Measurements from ENCODE around the gene GREM1. TPM values are rescaled to one million over a fixed set of nuclear protein-coding genes. Genes with fewer than 3 reads are reported as not detected.

Gene GREM1
- not detected for polyA plus RNA-seq (2012; ENCODE audit: low read depth, missing spikeins)

DNA sequence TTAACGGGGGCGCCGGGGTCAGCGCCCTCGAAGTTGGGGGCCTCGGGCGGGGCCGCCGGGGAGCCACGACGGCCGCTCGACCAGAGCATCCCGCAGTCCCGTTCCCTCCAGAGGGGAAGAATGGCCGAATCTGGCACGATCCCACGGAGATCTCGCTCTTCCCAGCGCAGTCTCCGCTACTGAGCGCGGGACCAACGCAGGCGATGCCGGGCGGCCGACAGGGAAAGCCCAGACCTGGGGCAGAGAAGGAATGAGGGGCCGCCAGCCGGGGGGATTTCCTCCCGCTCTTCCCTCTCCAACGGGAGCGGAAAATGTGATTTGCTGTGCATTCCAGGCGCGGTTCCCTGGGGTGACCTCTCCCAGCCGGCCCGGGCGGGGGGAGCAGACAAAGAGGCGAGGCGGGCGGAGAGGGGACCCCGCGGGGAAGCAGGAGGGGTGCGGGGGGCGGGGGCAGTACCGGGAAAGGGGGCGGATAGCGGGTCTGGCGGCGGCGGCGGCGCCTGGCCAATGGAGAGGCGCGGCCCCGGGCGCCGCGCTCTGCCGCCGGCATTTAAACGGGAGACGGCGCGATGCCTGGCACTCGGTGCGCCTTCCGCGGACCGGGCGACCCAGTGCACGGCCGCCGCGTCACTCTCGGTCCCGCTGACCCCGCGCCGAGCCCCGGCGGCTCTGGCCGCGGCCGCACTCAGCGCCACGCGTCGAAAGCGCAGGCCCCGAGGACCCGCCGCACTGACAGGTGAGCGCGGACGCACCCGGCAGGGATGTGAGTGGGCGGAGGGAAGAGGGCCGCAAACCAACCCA lies at the start of gene GREM1:
Gene GREM1, plus strand, starts transcription at position 579 of the 801 bp plus-strand sequence. CDS start 12,687 bp downstream, outside the sequence.
- no peak for FAIRE-seq
- no peak for DNase-seq (ENCODE audit: insufficient read length, low spot score)
- no peak for TF ChIP-seq POLR2AphosphoS5 (IDR thresholded peaks at IDR 0.05; ENCODE audit: low read depth, low read length)
- no peak for TF ChIP-seq PAX5 (IDR thresholded peaks at IDR 0.05; ENCODE audit: insufficient read depth, low read length, severe bottlenecking)
- no peak for TF ChIP-seq TAF1 (IDR thresholded peaks at IDR 0.05; ENCODE audit: low read depth, low read length)
- TF ChIP-seq POU2F2 (IDR thresholded peaks at IDR 0.05; ENCODE audit: low read depth, low read length): no peak
- no peak for TF ChIP-seq POLR2A (IDR thresholded peaks at IDR 0.05; ENCODE audit: low read depth, low read length)
- no peak for TF ChIP-seq SPI1 (IDR thresholded peaks at IDR 0.05; ENCODE audit: low read depth, low read length)

DNA sequence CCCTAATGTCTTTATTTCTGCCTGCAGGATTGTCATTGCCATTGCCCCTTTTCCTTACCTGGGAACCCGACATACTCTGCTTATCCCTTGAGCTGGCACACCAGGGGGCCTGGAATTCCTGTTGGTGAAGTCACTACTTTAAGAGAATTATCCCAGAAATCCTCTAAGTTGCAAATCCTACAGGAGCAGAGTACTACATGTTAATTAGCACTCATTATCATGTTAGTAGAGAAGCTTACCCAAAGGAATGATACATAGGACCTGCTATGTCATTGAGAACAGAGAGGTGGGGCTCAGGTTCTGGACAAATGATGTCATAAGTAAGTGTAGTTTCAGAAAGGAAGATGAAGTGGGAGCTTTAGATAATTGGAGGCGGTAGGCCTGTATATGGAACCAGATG lies 48.9 kb upstream of the GREM1 start:
- DNase-seq (ENCODE audit: insufficient read length, low spot score): no peak
- TF ChIP-seq POLR2A (IDR thresholded peaks at IDR 0.05; ENCODE audit: low read depth, low read length) (no peak), SPI1 (IDR thresholded peaks at IDR 0.05; ENCODE audit: low read depth, low read length) (no peak), POU2F2 (IDR thresholded peaks at IDR 0.05; ENCODE audit: low read depth, low read length) (no peak), PAX5 (IDR thresholded peaks at IDR 0.05; ENCODE audit: insufficient read depth, low read length, severe bottlenecking) (no peak), TAF1 (IDR thresholded peaks at IDR 0.05; ENCODE audit: low read depth, low read length) (no peak), POLR2AphosphoS5 (IDR thresholded peaks at IDR 0.05; ENCODE audit: low read depth, low read length) (no peak)
- FAIRE-seq: no peak

DNA sequence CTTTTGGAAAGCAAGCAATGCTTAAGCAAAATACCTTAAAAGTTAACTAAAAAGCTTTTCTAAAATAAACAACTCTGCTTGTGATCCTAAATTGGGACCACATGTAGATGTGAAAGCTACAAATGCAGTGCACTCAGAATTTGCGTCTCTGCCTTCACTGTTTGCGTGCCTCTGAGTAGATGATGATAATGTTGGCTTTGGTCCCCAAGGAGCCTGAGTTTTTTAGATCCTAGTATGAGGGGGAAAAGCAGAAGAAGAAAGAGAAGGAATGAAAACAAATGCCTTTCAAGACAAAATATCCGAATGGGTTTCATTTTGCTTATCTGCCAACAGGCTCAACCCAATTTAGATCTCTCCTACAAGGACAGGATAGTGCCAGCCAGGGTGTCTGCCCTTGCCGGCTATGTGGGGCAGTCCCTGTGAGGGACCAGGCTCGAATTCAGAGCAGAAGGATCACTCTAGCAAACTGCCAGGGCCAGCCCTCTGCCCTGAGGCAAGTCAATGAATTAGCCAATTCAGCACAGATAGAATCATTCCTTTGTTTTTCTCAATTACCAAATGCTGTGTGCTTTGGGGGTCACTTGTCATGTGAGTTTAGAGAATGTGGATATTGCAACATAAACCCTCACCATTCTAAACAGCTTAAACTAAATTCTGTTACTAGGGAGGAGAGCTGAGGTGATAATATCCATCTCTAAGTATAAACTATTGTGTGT lies 47.8 kb upstream of the GREM1 start:
- no peak for DNase-seq (ENCODE audit: insufficient read length, low spot score)
- no peak for FAIRE-seq
- no peak for TF ChIP-seq PAX5 (IDR thresholded peaks at IDR 0.05; ENCODE audit: insufficient read depth, low read length, severe bottlenecking)
- TF ChIP-seq POLR2A (IDR thresholded peaks at IDR 0.05; ENCODE audit: low read depth, low read length): no peak

DNA sequence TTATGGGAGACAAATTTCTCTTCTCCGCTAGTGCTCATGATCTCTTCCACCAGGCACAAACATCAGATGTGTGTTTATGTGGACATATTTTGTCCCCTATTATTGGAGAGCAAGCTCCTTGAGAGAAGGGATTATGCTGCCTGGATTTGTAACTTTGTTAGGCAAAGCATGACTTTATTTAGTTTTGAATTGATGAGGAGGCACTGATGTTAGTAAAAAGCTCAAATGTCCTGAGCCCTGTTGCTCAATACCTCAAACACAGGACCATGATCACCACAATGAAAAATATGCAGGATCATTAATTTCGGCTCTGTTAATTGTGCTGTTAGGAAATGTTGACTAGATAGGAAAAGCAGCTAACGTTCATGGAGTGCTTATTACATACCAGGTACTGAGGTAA lies 47.2 kb upstream of the GREM1 start:
- FAIRE-seq: no peak
- no peak for DNase-seq (ENCODE audit: insufficient read length, low spot score)
- TF ChIP-seq PAX5 (IDR thresholded peaks at IDR 0.05; ENCODE audit: insufficient read depth, low read length, severe bottlenecking): no peak
- no peak for TF ChIP-seq POLR2A (IDR thresholded peaks at IDR 0.05; ENCODE audit: low read depth, low read length)
- no peak for TF ChIP-seq TAF1 (IDR thresholded peaks at IDR 0.05; ENCODE audit: low read depth, low read length)
- TF ChIP-seq POU2F2 (IDR thresholded peaks at IDR 0.05; ENCODE audit: low read depth, low read length): no peak
- no peak for TF ChIP-seq POLR2AphosphoS5 (IDR thresholded peaks at IDR 0.05; ENCODE audit: low read depth, low read length)
- no peak for TF ChIP-seq SPI1 (IDR thresholded peaks at IDR 0.05; ENCODE audit: low read depth, low read length)

DNA sequence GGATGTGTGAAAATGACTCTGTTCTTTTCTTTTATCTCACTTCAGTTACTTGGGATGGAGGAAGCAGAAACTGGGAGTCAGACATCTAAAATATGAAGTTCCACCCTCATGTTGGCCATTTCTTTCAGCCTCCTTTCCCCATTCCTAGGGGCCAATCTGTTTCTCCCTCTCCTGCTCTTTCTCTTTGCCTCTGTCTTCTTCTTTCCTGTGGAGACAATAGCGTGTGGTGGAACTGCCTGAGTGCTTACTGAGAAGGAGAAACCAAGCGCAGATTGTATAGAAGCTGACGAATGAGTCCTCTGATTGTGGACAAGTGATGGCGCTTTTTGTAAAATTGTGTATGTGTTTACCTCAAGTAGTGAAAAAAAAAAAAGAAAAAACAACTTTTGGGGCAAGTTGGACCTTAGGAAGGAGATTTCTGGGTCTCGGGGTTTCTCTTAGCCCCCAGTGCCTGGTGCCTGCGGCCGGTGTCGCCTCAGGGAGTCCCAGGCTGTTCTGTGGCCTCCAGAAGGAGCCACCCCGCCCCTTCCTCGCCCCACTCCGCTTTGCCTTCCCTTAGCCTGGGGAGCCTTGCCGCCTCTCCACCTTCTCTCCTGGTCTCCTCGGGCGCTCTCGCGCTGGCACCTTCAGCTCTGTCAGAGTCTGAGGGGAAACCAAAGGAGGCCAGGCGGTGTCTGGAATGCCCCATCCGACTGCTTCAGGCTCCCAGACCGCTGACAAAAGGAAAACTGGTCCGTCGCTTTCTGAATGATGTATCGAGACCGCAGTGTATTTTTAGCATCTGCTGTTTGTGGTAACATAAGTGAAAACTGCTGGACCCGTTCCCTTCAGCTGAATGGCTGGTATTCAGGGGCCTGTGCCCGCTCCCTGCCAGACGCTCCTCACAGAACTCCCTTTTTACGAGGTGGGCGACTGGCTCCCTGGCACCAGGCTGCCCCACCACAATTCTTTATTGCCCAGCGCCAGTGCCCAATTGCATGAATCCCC lies 46.2 kb upstream of the GREM1 start:
- no peak for DNase-seq (ENCODE audit: insufficient read length, low spot score)
- no peak for TF ChIP-seq PAX5 (IDR thresholded peaks at IDR 0.05; ENCODE audit: insufficient read depth, low read length, severe bottlenecking)
- FAIRE-seq: no peak

DNA sequence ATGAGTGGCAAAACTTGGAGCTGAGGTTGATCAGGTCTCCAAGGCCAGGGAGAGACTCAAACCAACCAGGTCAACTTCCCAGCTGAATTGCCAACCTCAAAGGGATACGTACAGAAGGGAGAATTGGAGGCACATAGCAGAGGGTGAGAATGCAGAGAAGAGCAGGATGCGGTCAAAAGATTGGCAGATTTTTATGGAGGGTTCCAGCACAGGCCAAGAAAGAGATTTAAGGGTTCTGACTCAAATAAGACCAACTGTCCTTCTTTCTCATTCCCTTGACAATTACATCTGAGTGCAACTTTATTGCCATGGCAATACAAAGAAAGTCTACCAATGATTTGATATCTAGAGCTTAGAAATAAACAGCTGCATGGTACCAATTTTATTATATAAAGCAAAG lies 43.1 kb upstream of the GREM1 start:
- FAIRE-seq: no peak
- no peak for DNase-seq (ENCODE audit: insufficient read length, low spot score)
- no peak for TF ChIP-seq POU2F2 (IDR thresholded peaks at IDR 0.05; ENCODE audit: low read depth, low read length)
- no peak for TF ChIP-seq PAX5 (IDR thresholded peaks at IDR 0.05; ENCODE audit: insufficient read depth, low read length, severe bottlenecking)
- TF ChIP-seq TAF1 (IDR thresholded peaks at IDR 0.05; ENCODE audit: low read depth, low read length): no peak

DNA sequence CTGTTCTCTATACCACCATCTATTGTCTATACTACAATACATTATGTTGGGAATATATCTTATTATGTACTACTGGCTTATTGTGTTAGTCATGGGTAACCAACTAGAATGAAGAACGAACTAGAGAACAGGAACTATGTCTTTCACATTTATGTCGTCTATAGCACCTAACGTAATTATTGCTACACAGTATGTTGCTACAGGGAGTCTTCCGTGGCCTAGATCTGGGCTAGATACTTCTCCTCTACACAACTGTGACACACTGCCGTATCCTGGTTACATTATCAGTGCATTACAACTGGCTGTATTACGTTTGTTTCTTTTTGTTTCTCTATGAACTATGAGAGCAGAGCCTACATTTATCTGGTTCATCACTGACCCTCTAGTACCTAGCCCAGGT lies 42.3 kb upstream of the GREM1 start:
- no peak for DNase-seq (ENCODE audit: insufficient read length, low spot score)
- no peak for FAIRE-seq
- no peak for TF ChIP-seq SPI1 (IDR thresholded peaks at IDR 0.05; ENCODE audit: low read depth, low read length)
- TF ChIP-seq POLR2AphosphoS5 (IDR thresholded peaks at IDR 0.05; ENCODE audit: low read depth, low read length): no peak
- no peak for TF ChIP-seq TAF1 (IDR thresholded peaks at IDR 0.05; ENCODE audit: low read depth, low read length)
- TF ChIP-seq POLR2A (IDR thresholded peaks at IDR 0.05; ENCODE audit: low read depth, low read length): no peak
- TF ChIP-seq POU2F2 (IDR thresholded peaks at IDR 0.05; ENCODE audit: low read depth, low read length): no peak
- no peak for TF ChIP-seq PAX5 (IDR thresholded peaks at IDR 0.05; ENCODE audit: insufficient read depth, low read length, severe bottlenecking)

DNA sequence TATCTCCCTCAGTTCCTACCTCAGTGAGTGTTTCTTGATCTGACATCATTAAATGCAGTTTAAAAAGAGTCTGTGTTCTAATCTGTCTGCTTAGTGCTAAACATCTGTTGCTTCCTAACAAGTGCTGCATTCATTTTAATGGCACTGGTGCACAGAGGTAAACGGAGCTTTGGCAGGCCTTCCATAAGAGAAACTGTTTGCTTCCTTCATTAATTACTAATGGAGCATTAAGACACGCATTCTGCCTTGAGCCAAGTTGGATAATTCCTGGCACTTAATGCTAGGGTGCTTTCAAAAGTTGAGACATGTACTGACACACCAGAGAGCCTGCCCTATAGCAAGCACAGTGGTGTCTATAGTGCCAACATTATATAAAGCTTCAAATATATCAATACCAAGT lies 41.6 kb upstream of the GREM1 start:
- TF ChIP-seq PAX5 (IDR thresholded peaks at IDR 0.05; ENCODE audit: insufficient read depth, low read length, severe bottlenecking) (no peak), POLR2A (IDR thresholded peaks at IDR 0.05; ENCODE audit: low read depth, low read length) (no peak), POU2F2 (IDR thresholded peaks at IDR 0.05; ENCODE audit: low read depth, low read length) (no peak), POLR2AphosphoS5 (IDR thresholded peaks at IDR 0.05; ENCODE audit: low read depth, low read length) (no peak), TAF1 (IDR thresholded peaks at IDR 0.05; ENCODE audit: low read depth, low read length) (no peak), SPI1 (IDR thresholded peaks at IDR 0.05; ENCODE audit: low read depth, low read length) (no peak)
- FAIRE-seq: no peak
- DNase-seq (ENCODE audit: insufficient read length, low spot score): no peak

DNA sequence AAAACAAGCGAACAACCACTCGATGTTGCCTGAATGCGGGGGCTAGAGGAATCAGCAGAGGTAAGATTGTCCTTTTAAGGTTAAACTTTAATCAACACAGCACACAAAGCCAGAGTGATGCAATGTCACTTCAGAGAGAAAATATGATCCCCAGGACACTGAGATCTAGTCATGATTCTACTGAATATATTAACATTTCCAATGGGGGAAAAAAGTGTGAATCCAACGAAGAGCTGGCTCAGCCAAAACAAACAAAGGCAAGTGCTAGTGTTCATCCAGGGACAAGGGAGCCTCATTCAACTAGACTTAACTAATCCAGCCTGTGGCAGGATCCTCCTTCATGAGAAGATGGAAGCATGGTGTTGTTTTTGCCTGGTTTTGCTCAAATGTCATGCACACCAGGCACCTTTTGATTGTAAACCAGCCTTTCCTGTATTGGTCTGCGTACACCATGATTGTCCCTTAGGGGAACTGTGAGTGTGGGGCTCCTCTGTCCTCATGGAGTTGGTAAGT lies 40.5 kb upstream of the GREM1 start:
- DNase-seq (ENCODE audit: insufficient read length, low spot score): no peak
- no peak for FAIRE-seq
- TF ChIP-seq POLR2AphosphoS5 (IDR thresholded peaks at IDR 0.05; ENCODE audit: low read depth, low read length) (no peak), TAF1 (IDR thresholded peaks at IDR 0.05; ENCODE audit: low read depth, low read length) (no peak), SPI1 (IDR thresholded peaks at IDR 0.05; ENCODE audit: low read depth, low read length) (no peak), POU2F2 (IDR thresholded peaks at IDR 0.05; ENCODE audit: low read depth, low read length) (no peak), PAX5 (IDR thresholded peaks at IDR 0.05; ENCODE audit: insufficient read depth, low read length, severe bottlenecking) (no peak), POLR2A (IDR thresholded peaks at IDR 0.05; ENCODE audit: low read depth, low read length) (no peak)
